IMR-90 (cell line): ENCODE results near the gene TSR3. TPM values are rescaled to one million over a fixed set of nuclear protein-coding genes. Genes with fewer than 3 reads are reported as not detected.

Experiments
- ATAC-seq: fragments of 200-7000 bp; cut with Tn5 transposase; 2 replicates; pipeline ENCODE4 v1.9.1; 2020; ENCODE audit warnings: low read depth, mild to moderate bottlenecking, moderate library complexity
- BruUV-seq: library from RNA; stranded (reverse); fragments of 400-500 nt; replicated peaks from 2 replicates; lab custom pipeline; 2021; lab: Mats Ljungman, UMichigan
- CTCF ChIA-PET: fragments of 300-600 bp; formaldehyde crosslinking; extraction: SDS; loops from one replicate; lab custom pipeline; 2021; ENCODE audit warnings: antibody characterized with exemption; lab: Yijun Ruan, JAX
- POLR2A ChIA-PET: fragments of 300-600 bp; sonication (Branson Sonifier 250); formaldehyde crosslinking; loops from one replicate; lab custom pipeline; 2022; ENCODE audit warnings: antibody characterized with exemption; ENCODE audit not compliant: unreplicated experiment; lab: Charles Lee
- DNase-seq: peaks from one replicate; pipeline ENCODE4 v3.0.0; 2013
- H2AFZ ChIP-seq: replicated peaks from 2 replicates; pipeline ENCODE3; 2013; ENCODE audit warnings: low read length, mild to moderate bottlenecking; ENCODE audit not compliant: poor library complexity
- H2AK5ac ChIP-seq: 2 replicates; pipeline ENCODE4 v1.6.1; 2013; ENCODE audit warnings: low read depth, low read length, inconsistent platforms
- H2AK9ac ChIP-seq: replicated peaks from 2 replicates; pipeline ENCODE3; 2013; ENCODE audit warnings: mild to moderate bottlenecking, low read depth, low read length, moderate library complexity; ENCODE audit not compliant: poor library complexity
- H2BK120ac ChIP-seq: 2 replicates; pipeline ENCODE4 v1.6.1; 2013; ENCODE audit warnings: low read depth, low read length, inconsistent platforms
- H2BK15ac ChIP-seq: 3 replicates; pipeline ENCODE4 v1.6.1; 2013; ENCODE audit warnings: low read depth, low read length, inconsistent platforms
- H2BK20ac ChIP-seq: 2 replicates; pipeline ENCODE4 v1.6.1; 2013; ENCODE audit warnings: low read depth, mild to moderate bottlenecking, inconsistent platforms, low read length, moderate library complexity
- H2BK5ac ChIP-seq: 2 replicates; pipeline ENCODE4 v1.6.1; 2013; ENCODE audit warnings: mild to moderate bottlenecking, low read depth, low read length, inconsistent platforms; ENCODE audit not compliant: poor library complexity, severe bottlenecking
- H3K14ac ChIP-seq: replicated peaks from 2 replicates; pipeline ENCODE4 v1.6.1; 2013; ENCODE audit warnings: low read depth, low read length, inconsistent platforms
- H3K18ac ChIP-seq: 2 replicates; pipeline ENCODE4 v1.6.1; 2013; ENCODE audit warnings: low read depth, low read length, control low read depth
- H3K23ac ChIP-seq: 2 replicates; pipeline ENCODE4 v1.6.1; 2013; ENCODE audit warnings: low read depth, low read length, inconsistent platforms
- H3K27ac ChIP-seq: 2 replicates; pipeline ENCODE4 v1.5.1; 2013; ENCODE audit warnings: mild to moderate bottlenecking, control low read depth, low read length; ENCODE audit not compliant: insufficient read depth
- H3K27me3 ChIP-seq: 2 replicates; pipeline ENCODE4 v1.6.1; 2013; ENCODE audit warnings: low read length; ENCODE audit not compliant: control insufficient read depth, insufficient read depth
- H3K36me3 ChIP-seq: 2 replicates; pipeline ENCODE4 v1.6.1; 2013; ENCODE audit warnings: low read length, mixed read lengths; ENCODE audit not compliant: control insufficient read depth, insufficient read depth
- H3K4ac ChIP-seq: 2 replicates; pipeline ENCODE4 v1.6.1; 2013; ENCODE audit warnings: low read depth, low read length, inconsistent platforms
- H3K4me1 ChIP-seq: 2 replicates; pipeline ENCODE4 v1.6.1; 2013; ENCODE audit warnings: low read length, mixed read lengths; ENCODE audit not compliant: control insufficient read depth, insufficient read depth
- H3K4me2 ChIP-seq: 2 replicates; pipeline ENCODE4 v1.6.1; 2013; ENCODE audit warnings: low read depth, mild to moderate bottlenecking, control low read depth, low read length, moderate library complexity
- H3K4me3 ChIP-seq: 2 replicates; pipeline ENCODE4 v1.5.1; 2013; ENCODE audit warnings: low read depth, mild to moderate bottlenecking, control low read depth, low read length, moderate library complexity; ENCODE audit not compliant: insufficient read depth
- H3K56ac ChIP-seq: 2 replicates; pipeline ENCODE4 v1.6.1; 2013; ENCODE audit warnings: low read length, inconsistent platforms; ENCODE audit not compliant: insufficient read depth; ENCODE audit errors: extremely low read depth
- H3K79me1 ChIP-seq, 2 experiments: 2 replicates each; pipeline ENCODE4 v1.6.1; 2013; ENCODE audit warnings: low read length in 2 of 2, inconsistent platforms in 1 of 2, low read depth in 1 of 2
- H3K9ac ChIP-seq: 2 replicates; pipeline ENCODE4 v1.6.1; 2013; ENCODE audit warnings: low read depth, low read length, control low read depth
- H3K9me1 ChIP-seq: 2 replicates; pipeline ENCODE4 v1.6.1; 2013; ENCODE audit warnings: low read length, inconsistent platforms; ENCODE audit not compliant: insufficient read depth
- H3K9me3 ChIP-seq: 2 replicates; pipeline ENCODE4 v1.6.1; 2013; ENCODE audit warnings: low read length; ENCODE audit not compliant: control insufficient read depth, insufficient read depth
- H4K20me1 ChIP-seq: 2 replicates; pipeline ENCODE4 v1.6.1; 2013; ENCODE audit warnings: low read length, inconsistent platforms; ENCODE audit not compliant: insufficient read depth
- H4K5ac ChIP-seq: 2 replicates; pipeline ENCODE4 v1.6.1; 2013; ENCODE audit warnings: mild to moderate bottlenecking, low read depth, low read length, control low read depth
- H4K8ac ChIP-seq, 2 experiments: 2 replicates each; pipeline ENCODE4 v1.6.1; 2013; ENCODE audit warnings: low read depth in 2 of 2, low read length in 2 of 2, control low read depth in 1 of 2, inconsistent platforms in 1 of 2
- H4K91ac ChIP-seq: 2 replicates; pipeline ENCODE4 v1.6.1; 2013; ENCODE audit warnings: low read depth, low read length, inconsistent platforms; ENCODE audit not compliant: insufficient read depth
- BHLHE40 ChIP-seq: fragments of 150-350 bp; IDR thresholded peaks from 2 replicates; pipeline ENCODE4 v1.6.1; 2016; ENCODE audit warnings: mild to moderate bottlenecking, low read depth, low read length
- CEBPB ChIP-seq: IDR thresholded peaks from 2 replicates; pipeline ENCODE4 v1.6.1; 2012; ENCODE audit warnings: low read depth, low read length, improper control_type of control experiment
- FOS ChIP-seq: fragments of 150-350 bp; IDR thresholded peaks from 2 replicates; pipeline ENCODE4 v1.6.1; 2016; ENCODE audit warnings: low read depth, low read length
- MAFK ChIP-seq: IDR thresholded peaks from 2 replicates; pipeline ENCODE4 v1.6.1; 2012; ENCODE audit warnings: low read depth, low read length, improper control_type of control experiment
- MAZ ChIP-seq: IDR thresholded peaks from 2 replicates; pipeline ENCODE4 v1.6.1; 2012; ENCODE audit warnings: low read depth, mild to moderate bottlenecking, low read length, improper control_type of control experiment, moderate library complexity, borderline replicate concordance
- MXI1 ChIP-seq: IDR thresholded peaks from 2 replicates; pipeline ENCODE4 v1.6.1; 2012; ENCODE audit warnings: low read depth, mild to moderate bottlenecking, low read length, moderate library complexity, borderline replicate concordance
- POLR2A ChIP-seq: IDR thresholded peaks from 2 replicates; pipeline ENCODE4 v1.6.1; 2012; ENCODE audit warnings: mild to moderate bottlenecking, low read depth, low read length
- RCOR1 ChIP-seq: IDR thresholded peaks from 2 replicates; pipeline ENCODE4 v1.6.1; 2012; ENCODE audit warnings: mild to moderate bottlenecking, low read length, improper control_type of control experiment; ENCODE audit not compliant: insufficient replicate concordance
- RFX5 ChIP-seq: IDR thresholded peaks from 2 replicates; pipeline ENCODE4 v1.8.0; 2012; ENCODE audit warnings: low read depth, mild to moderate bottlenecking, low read length, moderate library complexity
- SMC3 ChIP-seq: fragments of 150-350 bp; IDR thresholded peaks from 2 replicates; pipeline ENCODE4 v1.6.1; 2016; ENCODE audit warnings: low read depth, mild to moderate bottlenecking, antibody characterized with exemption, low read length, moderate library complexity
- USF2 ChIP-seq: fragments of 150-350 bp; IDR thresholded peaks from 2 replicates; pipeline ENCODE4 v1.6.1; 2017; ENCODE audit warnings: mild to moderate bottlenecking, antibody characterized with exemption, low read length, low read depth
- WGBS, 2 experiments: methylation state at CpG; one replicate each; pipeline versions ENCODE4 v1.1.5 to v1.1.7; 2013; ENCODE audit warnings: missing lambda C conversion rate in 2 of 2; ENCODE audit not compliant: insufficient read length in 1 of 2; ENCODE audit errors: extremely low coverage in 2 of 2; 5-methylcytosine and 5-hydroxymethylcytosine counted together
- dilution Hi-C: fragments of 300-500 bp; cut with HindIII; formaldehyde crosslinking; loops from one replicate; pipeline ENCODE4 v1.14.3; 2018; ENCODE audit warnings: low sequenced_read_pairs; ENCODE audit not compliant: unreplicated experiment
- in situ Hi-C: fragments of 300-500 bp; cut with MboI; formaldehyde crosslinking; loops from 3 replicates; pipeline ENCODE4 v1.14.3; 2019; ENCODE audit warnings: low sequenced_read_pairs, inconsistent platforms, mixed read lengths
- intact Hi-C: fragments of 100-400 bp; cut with micrococcal nuclease; formaldehyde crosslinking; loops from 2 replicates; pipeline ENCODE4 v1.10.0; 2022
- polyA plus RNA-seq, 3 experiments: library from polyadenylated mRNA; depleted of rRNA; stranded (reverse); fragments of >200 nt; gene quantifications; 2 replicates each; pipeline ENCODE4 v1.2.3, GENCODE V29; 2012; ENCODE audit warnings: low replicate concordance in 1 of 3
- total RNA-seq: library from RNA; depleted of rRNA; stranded (reverse); fragments of >200 nt; gene quantifications from 2 replicates; pipeline ENCODE4 v1.2.3, GENCODE V29; 2012
- TF ChIP-seq, protein P1 (sequence below): fragments of 150-350 bp; IDR thresholded peaks from 2 replicates; pipeline ENCODE4 v1.6.1; 2016; ENCODE audit warnings: low read depth, mild to moderate bottlenecking, low read length, moderate library complexity, borderline replicate concordance

Gene TSR3
- total and polyA plus RNA-seq, 2 of the 4 experiments (the other 2 are of a cell fraction), result 38.0 to 52.9 TPM

- no peak for TF ChIP-seq MAZ
Measured at GRCh38 chr16:1340730-1341494, 10.8 kb downstream of the TSR3 start (continued).

- Histone ChIP-seq H3K9me3 (no peaks in the 10 kb centered on the region), H2BK120ac (no peak overlapping the region), H3K9ac (no peak overlapping the region), H4K91ac (no peak overlapping the region), H4K8ac (no peak overlapping the region), H3K18ac (no peak overlapping the region), H3K23ac (no peak overlapping the region), H2BK20ac (no peak overlapping the region), H3K4ac (no peak overlapping the region), H4K5ac (no peak overlapping the region), H3K4me2 (no peak overlapping the region), H3K9me1 (no peaks in the 10 kb centered on the region), H3K4me1 (0 out of 2 replicates have a peak, but pooled peaks cover 2% of the 10 kb centered on the region), H3K4me3 (no peak overlapping the region), H3K14ac (no peak overlapping the region), H2BK5ac (no peak overlapping the region), H3K56ac (no peak overlapping the region), H3K27ac (no peak overlapping the region), H2BK15ac (no peak overlapping the region), H2AFZ (no peak overlapping the region), H2AK9ac (no peak overlapping the region), H3K36me3 (no peaks in the 10 kb centered on the region), H4K20me1 (no peaks in the 10 kb centered on the region; the same call in 1 of the 2 replicates), H2AK5ac (no peak overlapping the region), H3K79me1 (no peaks in the 10 kb centered on the region), H3K27me3 (peaks cover 29% of the 10 kb centered on the region)
- WGBS, 2 experiments, result 47% methylated on average over 7 of the region's 31 CpGs; no CpG with 5 or more reads in 1 of the 2 experiments
- no TSS peak for BruUV-seq
- in situ Hi-C loops (no loop called here), dilution Hi-C loops (no loop called here), intact Hi-C loops (no loop called here)
- DNase-seq (no peak), ATAC-seq (no peak)
- CTCF ChIA-PET, result no interaction called here
- POLR2A ChIA-PET, result no interaction called here
- no peak for TF ChIP-seq POLR2A
- no peak for TF ChIP-seq BHLHE40
- TF ChIP-seq MAZ, result no peak
- TF ChIP-seq SMC3, result no peak
- no peak for TF ChIP-seq FOS
- no peak for TF ChIP-seq MAFK
- TF ChIP-seq, protein P1, sequence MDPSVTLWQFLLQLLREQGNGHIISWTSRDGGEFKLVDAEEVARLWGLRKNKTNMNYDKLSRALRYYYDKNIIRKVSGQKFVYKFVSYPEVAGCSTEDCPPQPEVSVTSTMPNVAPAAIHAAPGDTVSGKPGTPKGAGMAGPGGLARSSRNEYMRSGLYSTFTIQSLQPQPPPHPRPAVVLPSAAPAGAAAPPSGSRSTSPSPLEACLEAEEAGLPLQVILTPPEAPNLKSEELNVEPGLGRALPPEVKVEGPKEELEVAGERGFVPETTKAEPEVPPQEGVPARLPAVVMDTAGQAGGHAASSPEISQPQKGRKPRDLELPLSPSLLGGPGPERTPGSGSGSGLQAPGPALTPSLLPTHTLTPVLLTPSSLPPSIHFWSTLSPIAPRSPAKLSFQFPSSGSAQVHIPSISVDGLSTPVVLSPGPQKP, result no peak
- TF ChIP-seq RCOR1, result no peak
- TF ChIP-seq MXI1, result no peak
- no peak for TF ChIP-seq CEBPB
- no peak for TF ChIP-seq USF2
- TF ChIP-seq RFX5, result no peak
Measured at GRCh38 chr16:1338855-1339675, 12.6 kb downstream of the TSR3 start.
